Testis (tissue), 3 donors: Measurements from ENCODE around the gene SOWAHC. TPM values are rescaled to one million over a fixed set of nuclear protein-coding genes. Genes with fewer than 3 reads are reported as not detected.

Experiments
- DNase-seq: peaks from one replicate; pipeline ENCODE4 v3.0.0-alpha.2; 2019
- H3K27ac ChIP-seq, 2 donors: fragments of 200-600 bp; sonication (generic); one replicate each; pipeline ENCODE4 v1.5.1; 2019
- H3K27me3 ChIP-seq: fragments of 200-600 bp; sonication (generic); one replicate; pipeline ENCODE4 v1.5.1; 2019
- H3K36me3 ChIP-seq: fragments of 200-600 bp; sonication (generic); one replicate; pipeline ENCODE4 v1.5.1; 2017; ENCODE audit warnings: low read depth; ENCODE audit errors: missing control alignments
- H3K4me1 ChIP-seq: fragments of 200-600 bp; sonication (generic); one replicate; pipeline ENCODE4 v1.5.1; 2019
- H3K4me3 ChIP-seq, 2 donors: fragments of 200-600 bp; sonication (generic); one replicate each; pipeline ENCODE4 v1.5.1; 2017 to 2019
- H3K9me3 ChIP-seq: fragments of 200-600 bp; sonication (generic); one replicate; pipeline ENCODE4 v1.5.1; 2017
- POLR2A ChIP-seq: fragments of 450-650 bp; IDR thresholded peaks from one replicate; pipeline ENCODE4 v1.6.1; 2017; ENCODE audit warnings: antibody characterized with exemption, mild to moderate bottlenecking, moderate library complexity
- WGBS, 2 donors: methylation state at CpG; one replicate each; pipeline ENCODE4 v1.1.5; 2018; 5-methylcytosine and 5-hydroxymethylcytosine counted together
- intact Hi-C: fragments of 100-400 bp; cut with DNase I; formaldehyde crosslinking; loops from one replicate; pipeline ENCODE4 v1.15.1; 2023; ENCODE audit warnings: low total_unique reads
- polyA plus RNA-seq: library from polyadenylated mRNA; stranded (reverse); fragments of 350-450 nt; fragmentation: Illumina TruSeq; extraction: RNeasy Lipid Tissue Mini Kit (QIAGEN cat#74804); gene quantifications from one replicate; pipeline ENCODE4 v1.2.3, GENCODE V29; 2014; ENCODE audit warnings: low read depth, low replicate concordance; ENCODE audit not compliant: insufficient read depth
- total RNA-seq, 2 donors: library from RNA; depleted of rRNA; stranded (reverse); fragments of >200 nt; gene quantifications; one replicate each; pipeline ENCODE4 v1.2.3, GENCODE V29; 2016
- TF ChIP-seq, protein P1 (sequence below), 3 experiments: fragments of 450-650 bp in 2 of 3; fragments of 200-600 bp in 1 of 3; sonication (generic) in 1 of 3; IDR thresholded peaks; one replicate each; pipeline ENCODE4 v1.5.1; 2016 to 2019; ENCODE audit warnings: antibody characterized with exemption in 3 of 3, mild to moderate bottlenecking in 2 of 3, moderate library complexity in 1 of 3

SOWAHC gene
- total and polyA plus RNA-seq, 3 donors from 2014 or later: 13.3 to 30.1 (median 28.0) TPM

GRCh38 chr2:109597283-109597682 is 16.9 kb upstream of the SOWAHC start:
- Histone ChIP-seq H3K27me3 (no peaks in the 10 kb centered on the region), H3K9me3 (no peaks in the 10 kb centered on the region), H3K36me3 (no peaks in the 10 kb centered on the region), H3K27ac (no peak overlapping the region), H3K4me1 (no peaks in the 10 kb centered on the region), H3K4me3 (no peak overlapping the region)
- WGBS, 2 donors: 66 to 76% methylated on average over 3 of the region's 3 CpGs
- TF ChIP-seq, protein P1, sequence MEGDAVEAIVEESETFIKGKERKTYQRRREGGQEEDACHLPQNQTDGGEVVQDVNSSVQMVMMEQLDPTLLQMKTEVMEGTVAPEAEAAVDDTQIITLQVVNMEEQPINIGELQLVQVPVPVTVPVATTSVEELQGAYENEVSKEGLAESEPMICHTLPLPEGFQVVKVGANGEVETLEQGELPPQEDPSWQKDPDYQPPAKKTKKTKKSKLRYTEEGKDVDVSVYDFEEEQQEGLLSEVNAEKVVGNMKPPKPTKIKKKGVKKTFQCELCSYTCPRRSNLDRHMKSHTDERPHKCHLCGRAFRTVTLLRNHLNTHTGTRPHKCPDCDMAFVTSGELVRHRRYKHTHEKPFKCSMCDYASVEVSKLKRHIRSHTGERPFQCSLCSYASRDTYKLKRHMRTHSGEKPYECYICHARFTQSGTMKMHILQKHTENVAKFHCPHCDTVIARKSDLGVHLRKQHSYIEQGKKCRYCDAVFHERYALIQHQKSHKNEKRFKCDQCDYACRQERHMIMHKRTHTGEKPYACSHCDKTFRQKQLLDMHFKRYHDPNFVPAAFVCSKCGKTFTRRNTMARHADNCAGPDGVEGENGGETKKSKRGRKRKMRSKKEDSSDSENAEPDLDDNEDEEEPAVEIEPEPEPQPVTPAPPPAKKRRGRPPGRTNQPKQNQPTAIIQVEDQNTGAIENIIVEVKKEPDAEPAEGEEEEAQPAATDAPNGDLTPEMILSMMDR (IDR thresholded peaks at IDR 0.05): no peak
- TF ChIP-seq POLR2A: no peak
- no peak for DNase-seq
- intact Hi-C loops: no loop called here

- peak; percentile 66 for DNase-seq
- WGBS, 2 donors: 67 to 80% methylated on average over 6 of the region's 6 CpGs
- intact Hi-C loops: no loop called here
- Histone ChIP-seq H3K4me3 (no peak overlapping the region), H3K9me3 (no peaks in the 10 kb centered on the region), H3K27me3 (no peaks in the 10 kb centered on the region), H3K27ac (no peak overlapping the region), H3K4me1 (no peaks in the 10 kb centered on the region), H3K36me3 (no peaks in the 10 kb centered on the region)
- TF ChIP-seq, protein P1 (IDR thresholded peaks at IDR 0.05): no peak
- no peak for TF ChIP-seq POLR2A
Measured at GRCh38 chr2:109601783-109602182, 12.4 kb upstream of the SOWAHC start.

GRCh38 chr2:109602617-109603188 is 11.5 kb upstream of the SOWAHC start:
- Histone ChIP-seq H3K27me3 (no peaks in the 10 kb centered on the region), H3K27ac (no peak overlapping the region), H3K4me1 (no peaks in the 10 kb centered on the region), H3K9me3 (no peaks in the 10 kb centered on the region), H3K4me3 (no peak overlapping the region), H3K36me3 (no peaks in the 10 kb centered on the region)
- DNase-seq: no peak
- WGBS, 2 donors: 91 to 96% methylated on average over 3 of the region's 3 CpGs
- TF ChIP-seq, protein P1 (IDR thresholded peaks at IDR 0.05): no peak
- TF ChIP-seq POLR2A: no peak
- intact Hi-C loops: no loop called here

DNA sequence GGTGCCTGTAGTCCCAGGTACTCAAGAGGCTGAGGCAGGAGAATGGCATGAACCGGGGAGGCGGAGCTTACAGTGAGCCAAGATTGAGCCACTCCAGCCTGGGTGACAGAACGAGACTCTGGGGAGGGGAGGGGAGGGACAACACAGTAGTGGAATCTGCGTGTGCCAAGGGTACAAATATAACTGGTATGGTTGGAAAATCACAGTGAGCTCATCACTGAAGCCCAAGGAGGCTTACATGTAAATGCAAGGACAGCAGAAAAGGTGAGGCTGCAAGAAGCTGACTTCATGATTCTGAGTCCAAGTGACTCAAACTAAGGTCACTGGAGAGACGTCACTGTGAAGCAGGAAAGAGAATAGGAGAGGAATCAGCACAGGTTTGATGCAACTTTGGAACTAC is 9.6 kb upstream of the SOWAHC start:
- Histone ChIP-seq H3K9me3 (no peaks in the 10 kb centered on the region), H3K36me3 (no peaks in the 10 kb centered on the region), H3K27ac (no peak overlapping the region), H3K4me1 (no peaks in the 10 kb centered on the region), H3K27me3 (no peaks in the 10 kb centered on the region), H3K4me3 (no peak overlapping the region)
- TF ChIP-seq, protein P1 (IDR thresholded peaks at IDR 0.05): no peak
- intact Hi-C loops: no loop called here
- DNase-seq: no peak
- 81 to 82% methylated on average over 5 of the region's 5 CpGs for whole genome bisulfite sequencing, 2 donors

DNA sequence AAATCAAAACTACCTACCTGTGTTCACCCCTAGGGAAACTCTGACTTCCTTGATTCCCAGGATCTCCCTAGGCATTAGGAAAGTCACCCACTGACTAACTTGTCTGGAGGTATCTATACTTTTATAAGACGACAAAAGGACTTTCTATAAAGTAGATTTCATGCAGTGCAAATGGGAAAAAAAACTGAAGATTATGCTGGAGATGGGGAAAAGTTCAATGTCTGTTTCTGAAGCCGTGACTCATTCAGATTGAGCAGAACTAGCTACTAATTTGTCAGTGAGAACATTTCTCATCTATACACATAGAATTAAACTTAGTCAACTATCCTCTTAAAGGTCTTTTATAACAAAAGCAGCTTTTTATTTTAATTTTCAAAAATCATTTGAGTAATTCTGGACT is 6.4 kb upstream of the SOWAHC start:
- intact Hi-C loops: no loop called here
- TF ChIP-seq POLR2A: no peak
- TF ChIP-seq, protein P1 (IDR thresholded peaks at IDR 0.05): no peak
- Histone ChIP-seq H3K27me3 (no peaks in the 10 kb centered on the region), H3K9me3 (no peaks in the 10 kb centered on the region), H3K4me1 (peaks cover 5% of the 10 kb centered on the region), H3K27ac (no peak overlapping the region), H3K36me3 (no peaks in the 10 kb centered on the region), H3K4me3 (no peak overlapping the region)
- WGBS, 2 donors: 78 to 81% methylated on average over 2 of the region's 2 CpGs
- DNase-seq: no peak
